BJ (cell line): Measurements from ENCODE around the gene ALK. TPM values are rescaled to one million over a fixed set of nuclear protein-coding genes. Genes with fewer than 3 reads are reported as not detected.

Experiments used
- CTCF ChIA-PET: fragments of 350-600 bp; formaldehyde crosslinking; extraction: SDS; loops from one replicate; lab custom pipeline; 2021; ENCODE audit warnings: antibody characterized with exemption, inconsistent platforms; lab: Yijun Ruan, JAX
- POLR2A ChIA-PET: fragments of 300-600 bp; sonication (Branson Sonifier 250); formaldehyde crosslinking; extraction: SDS; loops from one replicate; lab custom pipeline; 2021; ENCODE audit warnings: antibody characterized with exemption; lab: Charles Lee
- DNase-seq: peaks from one replicate; pipeline ENCODE4 v3.0.0-alpha.2; 2011; ENCODE audit warnings: low read depth
- H3K27me3 ChIP-seq: 2 replicates; pipeline ENCODE4 v1.6.0; 2011; ENCODE audit warnings: low read length; ENCODE audit not compliant: control insufficient read depth, insufficient read depth
- H3K36me3 ChIP-seq: 2 replicates; pipeline ENCODE4 v1.5.1; 2011; ENCODE audit warnings: low read length; ENCODE audit not compliant: control insufficient read depth, insufficient read depth
- H3K4me3 ChIP-seq: 2 replicates; pipeline ENCODE4 v1.5.1; 2011; ENCODE audit warnings: low read depth, mild to moderate bottlenecking, control low read depth, low read length
- CTCF ChIP-seq: IDR thresholded peaks from 2 replicates; pipeline ENCODE4 v1.5.1; 2011; ENCODE audit warnings: low read depth, mild to moderate bottlenecking, control low read depth, inconsistent platforms, low read length, moderate library complexity; ENCODE audit not compliant: insufficient read depth
- polyA plus RNA-seq: library from polyadenylated mRNA; depleted of rRNA; stranded (reverse); fragments of >200 nt; gene quantifications from 2 replicates; pipeline ENCODE4 v1.2.3, GENCODE V29; 2011

Gene ALK
- polyA plus RNA-seq, 1 experiment = not detected

GRCh38 chr2:29219374-29219773, 702.0 kb downstream of the ALK start:
- POLR2A ChIA-PET = no interaction called here
- no peaks in the 10 kb centered on the region for H3K27me3 ChIP-seq
- CTCF ChIA-PET = no interaction called here
- no peaks in the 10 kb centered on the region for H3K36me3 ChIP-seq
- H3K4me3 ChIP-seq = no peak overlapping the region
- no peak for TF ChIP-seq CTCF
- DNase-seq = no peak

GRCh38 chr2:29218550-29219125, 702.7 kb downstream of the ALK start:
- POLR2A ChIA-PET = no interaction called here
- TF ChIP-seq CTCF = no peak
- Histone ChIP-seq H3K4me3 (no peak overlapping the region), H3K36me3 (no peaks in the 10 kb centered on the region), H3K27me3 (no peaks in the 10 kb centered on the region)
- CTCF ChIA-PET = no interaction called here
- no peak for DNase-seq

GRCh38 chr2:29218071-29218470, 703.3 kb downstream of the ALK start:
- TF ChIP-seq CTCF = no peak
- POLR2A ChIA-PET = no interaction called here
- CTCF ChIA-PET = no interaction called here
- H3K36me3 ChIP-seq = no peaks in the 10 kb centered on the region
- no peak overlapping the region for H3K4me3 ChIP-seq
- DNase-seq = no peak
- H3K27me3 ChIP-seq = no peaks in the 10 kb centered on the region

- DNase-seq = no peak
- no peaks in the 10 kb centered on the region for H3K27me3 ChIP-seq
- ChIA-PET CTCF (no interaction called here), POLR2A (no interaction called here)
- H3K4me3 ChIP-seq = no peak overlapping the region
- H3K36me3 ChIP-seq = no peaks in the 10 kb centered on the region
- TF ChIP-seq CTCF = no peak
These were observed 704.8 kb downstream of the ALK start for GRCh38 chr2:29216609-29216909.

- no peak for DNase-seq
- Histone ChIP-seq H3K4me3 (no peak overlapping the region), H3K36me3 (no peaks in the 10 kb centered on the region), H3K27me3 (no peaks in the 10 kb centered on the region)
- CTCF ChIA-PET = interaction anchor here (0.8 kb wide), 1 partner anchor 95 kb away, joined by 3 read pairs; no protein-coding TSS in a partner anchor
- TF ChIP-seq CTCF = no peak
- POLR2A ChIA-PET = no interaction called here
These were observed 705.4 kb downstream of the ALK start for GRCh38 chr2:29215739-29216608.
